ENCODE results near the gene UGT1A1.

Gene UGT1A1

DNA sequence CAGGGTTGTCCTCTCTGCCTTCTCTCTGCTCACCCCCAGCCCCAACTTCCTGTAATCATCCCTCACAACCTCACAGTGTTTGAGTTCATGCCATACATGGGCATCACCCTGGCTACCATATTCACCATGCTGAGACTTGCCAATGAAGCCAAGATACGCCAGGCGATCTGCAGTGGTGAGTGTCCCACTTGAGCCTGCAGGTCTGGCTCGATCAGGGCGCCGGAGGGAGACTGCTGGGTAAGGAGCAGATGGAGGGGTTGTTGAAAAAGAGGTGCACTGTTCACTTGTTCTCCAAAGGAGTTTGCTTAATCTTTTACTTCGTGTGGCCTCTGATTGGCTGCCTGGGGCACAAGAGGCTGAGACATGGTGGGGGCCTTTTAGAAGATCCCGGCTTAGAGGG lies 32.6 kb downstream of the UGT1A1 start:
- Histone ChIP-seq H3K36me3 (ENCODE audit: control insufficient read depth, insufficient read depth, low read length) (no peaks in the 10 kb centered on the region), H3K9ac (ENCODE audit: low read length) (no peak overlapping the region), H3K27me3 (ENCODE audit: control insufficient read depth, insufficient read depth, low read length) (peaks cover 2% of the 10 kb centered on the region)

GRCh38 chr2:233793465-233794127 lies 33.5 kb downstream of the UGT1A1 start:
- Histone ChIP-seq H3K4me3 (ENCODE audit: low read length) (no peak overlapping the region), H3K9ac (ENCODE audit: low read length) (no peak overlapping the region), H3K4me1 (ENCODE audit: control insufficient read depth, insufficient read depth, low read length) (no peaks in the 10 kb centered on the region), H3K27me3 (ENCODE audit: control insufficient read depth, insufficient read depth, low read length) (peaks cover 2% of the 10 kb centered on the region), H3K36me3 (ENCODE audit: control insufficient read depth, insufficient read depth, low read length) (no peaks in the 10 kb centered on the region), H3K27ac (ENCODE audit: low read depth, low read length) (no peak overlapping the region)

More for the DNA sequence above, 32.6 kb downstream of the UGT1A1 start:
- H3K4me3 ChIP-seq (ENCODE audit: low read length), result no peak overlapping the region
- H3K27ac ChIP-seq (ENCODE audit: low read depth, low read length), result no peak overlapping the region
- H3K4me1 ChIP-seq (ENCODE audit: control insufficient read depth, insufficient read depth, low read length), result no peaks in the 10 kb centered on the region

GRCh38 chr2:233794128-233794658 lies 34.1 kb downstream of the UGT1A1 start:
- Histone ChIP-seq H3K27ac (ENCODE audit: low read depth, low read length) (no peak overlapping the region), H3K27me3 (ENCODE audit: control insufficient read depth, insufficient read depth, low read length) (peaks cover 2% of the 10 kb centered on the region), H3K4me3 (ENCODE audit: low read length) (no peak overlapping the region), H3K36me3 (ENCODE audit: control insufficient read depth, insufficient read depth, low read length) (no peaks in the 10 kb centered on the region), H3K4me1 (ENCODE audit: control insufficient read depth, insufficient read depth, low read length) (no peaks in the 10 kb centered on the region), H3K9ac (ENCODE audit: low read length) (no peak overlapping the region)

DNA sequence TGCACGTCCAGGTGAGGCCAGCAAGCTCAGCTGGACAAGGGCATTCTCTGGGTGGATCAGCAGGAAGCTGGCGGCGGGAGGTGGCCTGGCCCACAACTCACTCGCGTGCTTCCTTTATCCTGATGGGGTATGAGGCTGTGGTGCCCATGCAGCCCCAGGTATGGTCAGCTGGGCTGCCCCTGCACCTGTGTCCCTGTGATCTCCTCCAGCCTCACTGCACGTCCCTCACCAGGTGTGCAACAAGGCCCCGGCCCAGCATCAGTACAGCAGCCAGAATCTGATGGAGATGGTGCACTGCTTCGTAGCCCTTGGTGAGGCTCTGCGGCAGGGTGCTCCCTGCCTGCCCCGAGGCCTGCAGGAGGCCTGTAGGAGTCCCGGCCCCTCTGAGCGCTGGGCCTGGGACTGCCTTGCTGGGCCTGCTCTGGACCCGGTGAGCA lies 35.7 kb downstream of the UGT1A1 start:
- H3K27me3 ChIP-seq (ENCODE audit: control insufficient read depth, insufficient read depth, low read length), result peaks cover 2% of the 10 kb centered on the region
- H3K36me3 ChIP-seq (ENCODE audit: control insufficient read depth, insufficient read depth, low read length), result no peaks in the 10 kb centered on the region
- no peak overlapping the region for H3K4me3 ChIP-seq (ENCODE audit: low read length)
- H3K9ac ChIP-seq (ENCODE audit: low read length), result no peak overlapping the region
- H3K27ac ChIP-seq (ENCODE audit: low read depth, low read length), result no peak overlapping the region
- no peaks in the 10 kb centered on the region for H3K4me1 ChIP-seq (ENCODE audit: control insufficient read depth, insufficient read depth, low read length)

DNA sequence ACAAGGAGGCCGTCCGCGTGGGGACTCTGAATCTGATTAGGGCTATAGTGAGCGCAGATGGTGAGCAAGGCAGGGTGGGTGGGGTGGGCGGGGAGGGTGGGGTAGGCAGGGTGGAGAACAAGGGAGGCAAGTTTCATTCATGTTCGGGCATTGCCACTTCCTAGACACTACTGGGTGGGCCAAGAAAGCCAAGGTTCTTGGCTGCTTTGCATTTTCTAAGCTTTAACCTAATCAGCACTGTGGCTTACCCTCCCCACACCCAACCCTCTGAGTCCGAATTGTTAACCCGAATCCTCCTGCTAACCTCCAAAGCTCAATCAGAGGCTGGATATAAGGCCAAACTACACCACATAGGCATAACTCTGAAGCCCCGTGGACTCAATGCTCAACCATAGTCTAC lies 36.2 kb downstream of the UGT1A1 start:
- Histone ChIP-seq H3K27ac (ENCODE audit: low read depth, low read length) (no peak overlapping the region), H3K9ac (ENCODE audit: low read length) (no peak overlapping the region), H3K4me3 (ENCODE audit: low read length) (no peak overlapping the region), H3K4me1 (ENCODE audit: control insufficient read depth, insufficient read depth, low read length) (no peaks in the 10 kb centered on the region), H3K36me3 (ENCODE audit: control insufficient read depth, insufficient read depth, low read length) (no peaks in the 10 kb centered on the region), H3K27me3 (ENCODE audit: control insufficient read depth, insufficient read depth, low read length) (peaks cover 2% of the 10 kb centered on the region)

GRCh38 chr2:233798335-233799086 lies 38.4 kb downstream of the UGT1A1 start:
- Histone ChIP-seq H3K27ac (ENCODE audit: low read depth, low read length) (no peak overlapping the region), H3K9ac (ENCODE audit: low read length) (no peak overlapping the region), H3K4me3 (ENCODE audit: low read length) (no peak overlapping the region), H3K4me1 (ENCODE audit: control insufficient read depth, insufficient read depth, low read length) (no peaks in the 10 kb centered on the region), H3K36me3 (ENCODE audit: control insufficient read depth, insufficient read depth, low read length) (no peaks in the 10 kb centered on the region), H3K27me3 (ENCODE audit: control insufficient read depth, insufficient read depth, low read length) (peaks cover 2% of the 10 kb centered on the region)

DNA sequence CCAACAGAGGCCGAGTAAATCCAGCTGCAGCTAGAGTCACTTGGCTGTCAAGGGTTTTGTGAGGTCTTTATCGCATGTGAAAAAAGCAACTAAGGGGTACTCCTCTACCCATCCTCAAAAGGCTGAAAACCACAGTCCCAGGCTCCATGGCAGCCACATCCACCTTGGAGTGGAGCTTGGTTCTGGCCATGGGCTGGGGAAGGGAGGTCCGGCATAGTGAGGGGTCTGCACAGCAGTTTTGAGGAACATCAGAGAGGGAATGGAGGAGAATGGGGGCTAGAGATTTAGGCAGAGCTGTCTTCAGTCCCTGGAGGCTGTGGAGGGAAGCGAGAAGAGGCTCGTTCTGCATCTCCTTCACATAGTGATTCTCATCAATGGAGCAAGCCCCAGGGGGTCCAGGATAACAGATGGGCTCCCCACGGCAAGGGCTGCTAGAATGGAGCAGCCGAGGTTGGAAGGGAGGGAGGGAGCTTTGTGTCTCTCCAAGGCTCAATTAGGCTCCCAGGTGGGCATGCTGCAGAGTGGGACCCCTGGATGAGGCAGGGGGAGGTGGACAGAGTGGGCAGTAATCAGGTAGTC lies 39.1 kb downstream of the UGT1A1 start:
- H3K27ac ChIP-seq (ENCODE audit: low read depth, low read length), result no peak overlapping the region
- no peaks in the 10 kb centered on the region for H3K36me3 ChIP-seq (ENCODE audit: control insufficient read depth, insufficient read depth, low read length)
- no peak overlapping the region for H3K9ac ChIP-seq (ENCODE audit: low read length)

GRCh38 chr2:233799716-233800115 lies 39.6 kb downstream of the UGT1A1 start:
- Histone ChIP-seq H3K4me3 (ENCODE audit: low read length) (no peak overlapping the region), H3K36me3 (ENCODE audit: control insufficient read depth, insufficient read depth, low read length) (no peaks in the 10 kb centered on the region), H3K9ac (ENCODE audit: low read length) (no peak overlapping the region), H3K4me1 (ENCODE audit: control insufficient read depth, insufficient read depth, low read length) (no peaks in the 10 kb centered on the region), H3K27me3 (ENCODE audit: control insufficient read depth, insufficient read depth, low read length) (no peaks in the 10 kb centered on the region), H3K27ac (ENCODE audit: low read depth, low read length) (no peak overlapping the region)

More for the DNA sequence above, 39.1 kb downstream of the UGT1A1 start:
- no peaks in the 10 kb centered on the region for H3K4me1 ChIP-seq (ENCODE audit: control insufficient read depth, insufficient read depth, low read length)
- H3K4me3 ChIP-seq (ENCODE audit: low read length), result no peak overlapping the region
- no peaks in the 10 kb centered on the region for H3K27me3 ChIP-seq (ENCODE audit: control insufficient read depth, insufficient read depth, low read length)

GRCh38 chr2:233800208-233800607 lies 40.1 kb downstream of the UGT1A1 start:
- Histone ChIP-seq H3K27ac (ENCODE audit: low read depth, low read length) (no peak overlapping the region), H3K9ac (ENCODE audit: low read length) (no peak overlapping the region), H3K27me3 (ENCODE audit: control insufficient read depth, insufficient read depth, low read length) (no peaks in the 10 kb centered on the region), H3K4me1 (ENCODE audit: control insufficient read depth, insufficient read depth, low read length) (no peaks in the 10 kb centered on the region), H3K4me3 (ENCODE audit: low read length) (no peak overlapping the region), H3K36me3 (ENCODE audit: control insufficient read depth, insufficient read depth, low read length) (no peaks in the 10 kb centered on the region)

- Histone ChIP-seq H3K4me1 (ENCODE audit: control insufficient read depth, insufficient read depth, low read length) (no peaks in the 10 kb centered on the region), H3K9ac (ENCODE audit: low read length) (no peak overlapping the region), H3K4me3 (ENCODE audit: low read length) (no peak overlapping the region), H3K27me3 (ENCODE audit: control insufficient read depth, insufficient read depth, low read length) (no peaks in the 10 kb centered on the region), H3K36me3 (ENCODE audit: control insufficient read depth, insufficient read depth, low read length) (no peaks in the 10 kb centered on the region), H3K27ac (ENCODE audit: low read depth, low read length) (no peak overlapping the region)
Measured at GRCh38 chr2:233801357-233802131, 41.5 kb downstream of the UGT1A1 start.

DNA sequence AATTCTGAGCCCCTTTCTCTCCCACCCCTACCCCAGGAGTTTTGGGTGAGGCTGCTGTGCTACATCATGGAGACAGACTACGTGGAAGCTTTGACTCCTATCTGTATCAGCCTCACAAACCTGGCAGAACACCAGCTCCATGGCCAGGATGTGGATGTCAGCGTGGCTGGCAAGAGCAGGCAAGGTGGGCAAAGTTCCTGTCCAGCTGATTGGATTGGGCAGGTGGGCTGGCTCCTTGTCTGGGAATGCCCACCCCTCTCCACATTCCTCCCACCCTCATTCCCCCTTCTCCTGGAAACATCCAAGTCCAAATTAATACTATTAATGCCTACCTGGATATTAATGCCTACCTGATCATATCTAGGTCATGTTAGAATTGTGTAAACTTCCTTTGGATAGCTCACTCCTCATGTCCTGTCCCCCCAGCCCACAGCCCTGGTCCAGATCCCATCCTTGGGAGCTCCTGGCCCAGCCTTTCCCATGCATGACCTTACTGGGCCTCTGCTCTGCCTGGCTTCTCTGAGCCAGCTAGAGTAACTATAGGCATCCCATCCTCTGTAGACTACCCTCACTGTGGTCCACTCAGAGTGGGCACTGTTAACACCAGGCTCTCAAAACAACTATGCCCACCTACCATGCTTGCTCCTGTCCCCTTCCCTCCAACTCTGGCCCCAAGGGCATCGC lies 42.2 kb downstream of the UGT1A1 start:
- H3K27me3 ChIP-seq (ENCODE audit: control insufficient read depth, insufficient read depth, low read length), result no peaks in the 10 kb centered on the region
- H3K27ac ChIP-seq (ENCODE audit: low read depth, low read length), result no peak overlapping the region
- no peak overlapping the region for H3K4me3 ChIP-seq (ENCODE audit: low read length)
- H3K4me1 ChIP-seq (ENCODE audit: control insufficient read depth, insufficient read depth, low read length), result no peaks in the 10 kb centered on the region
- no peaks in the 10 kb centered on the region for H3K36me3 ChIP-seq (ENCODE audit: control insufficient read depth, insufficient read depth, low read length)
- no peak overlapping the region for H3K9ac ChIP-seq (ENCODE audit: low read length)
